ENCODE data around the gene FBXO17.
"Not testable (repeated sequence)": the region's sequence is repeated elsewhere in the genome, so short reads cannot be mapped to it uniquely, and the experiment has no call there.

FBXO17 gene

DNA sequence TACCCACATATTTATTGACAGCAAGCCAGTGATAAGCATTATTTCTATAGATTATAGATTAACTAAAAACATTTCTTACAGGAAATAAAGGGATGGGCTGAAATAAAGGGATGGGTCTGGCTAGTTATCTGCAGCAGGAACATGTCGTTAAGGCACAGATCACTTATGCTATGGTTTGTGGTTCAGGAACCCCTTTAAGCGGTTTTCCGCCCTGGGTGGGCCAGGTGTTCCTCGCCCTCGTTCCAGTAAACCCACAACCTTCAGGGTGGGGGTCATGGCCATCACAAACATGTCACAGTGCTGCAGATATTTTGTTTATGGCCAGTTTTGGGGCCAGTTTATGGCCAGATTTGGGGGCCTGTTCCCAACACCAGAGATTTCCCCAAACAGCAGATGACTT is 34.1 kb downstream of the FBXO17 start:
- not testable (repeated sequence) for DNase-seq

- no peak for DNase-seq
These were observed 35.6 kb downstream of the FBXO17 start for GRCh38 chr19:38939957-38940356.

DNA sequence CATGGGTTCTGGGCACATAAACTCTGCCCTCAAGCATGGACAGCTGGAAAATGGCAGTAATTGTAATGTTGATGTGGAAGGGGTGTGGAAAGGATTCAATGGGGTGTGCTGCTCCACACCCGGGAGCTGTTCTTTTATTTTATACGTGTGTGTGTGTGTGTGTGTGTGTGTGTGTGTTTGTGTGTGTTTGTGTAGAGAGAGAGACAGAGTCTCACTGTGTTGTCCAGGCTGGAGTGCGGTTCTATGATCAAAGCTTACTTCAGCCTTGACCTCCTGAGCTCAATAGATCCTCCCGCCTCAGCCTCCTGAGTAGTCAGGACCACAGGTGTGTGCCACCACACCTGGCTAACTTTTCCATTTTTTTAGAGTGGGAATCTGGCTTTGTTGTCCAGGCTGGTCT is 42.0 kb downstream of the FBXO17 start:
- DNase-seq = no peak

GRCh38 chr19:38932425-38933179 is 42.9 kb downstream of the FBXO17 start:
- peak; percentile 65 for DNase-seq

DNA sequence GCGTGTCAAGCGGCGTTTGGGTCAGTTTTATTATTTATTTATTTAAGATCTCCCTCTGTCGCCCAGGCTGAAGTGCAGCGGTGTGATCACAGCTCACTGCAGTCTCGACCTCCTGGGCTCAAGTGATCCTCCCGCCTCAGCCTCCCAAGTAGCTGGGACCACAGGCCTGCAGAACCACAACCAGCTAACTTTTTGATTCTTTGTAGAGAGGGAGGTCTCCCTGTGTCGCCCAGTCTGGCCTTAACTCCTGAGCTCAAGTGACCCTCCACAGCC is 44.1 kb downstream of the FBXO17 start:
- no peak for DNase-seq

GRCh38 chr19:38930776-38931520 is 44.6 kb downstream of the FBXO17 start, which contains the start of gene MRPS12:
Gene MRPS12, plus strand, starts transcription at chr19:38930944. Its CDS starts 351 bp downstream, at chr19:38931295.
- peak; percentile 99 for DNase-seq

DNA sequence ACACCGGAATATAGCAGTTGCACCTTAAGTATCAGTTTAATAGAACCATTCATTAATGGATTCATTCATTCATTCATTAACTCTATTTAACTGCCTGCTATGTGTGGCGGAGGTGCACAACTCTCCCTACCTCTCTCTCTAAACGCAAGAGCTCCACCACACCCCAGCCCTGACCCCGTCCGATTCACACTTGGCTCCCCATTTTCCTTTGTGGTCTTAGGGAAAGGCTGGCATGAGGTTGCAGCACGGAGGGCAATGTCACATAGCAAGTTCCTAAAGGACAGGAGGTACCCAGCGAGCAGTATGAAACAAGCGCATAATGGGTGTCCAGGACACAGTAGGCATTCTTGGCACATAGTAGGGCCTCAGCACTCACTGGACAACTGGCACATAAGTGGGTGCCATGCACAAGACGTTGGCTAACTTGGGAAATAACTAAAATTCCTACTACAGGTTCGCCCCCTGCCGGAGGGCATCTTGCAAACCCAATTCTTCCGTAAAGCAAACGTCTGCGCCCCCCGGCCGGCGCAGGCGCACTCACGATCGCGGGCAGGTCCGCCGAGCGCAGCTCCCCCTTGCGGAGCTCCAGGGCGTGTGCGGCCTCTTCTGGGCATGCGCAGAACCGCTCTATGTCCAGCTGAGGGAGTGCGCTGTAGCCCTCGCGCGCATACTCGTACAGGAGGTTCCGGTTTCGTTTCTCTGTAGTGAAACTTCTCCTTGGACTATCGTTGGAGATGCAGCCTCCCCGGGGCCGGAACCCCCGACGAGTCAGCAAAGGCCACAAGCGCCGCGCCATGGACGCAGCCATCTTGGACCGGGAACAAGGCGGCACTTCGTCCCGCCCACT is 45.4 kb downstream of the FBXO17 start, which contains the start of gene SARS2:
Gene SARS2 (minus strand): TSS at position 835 of the 847 bp plus-strand sequence. CDS start 27 bp downstream, at position 808.
- peak; percentile 93 for DNase-seq

DNA sequence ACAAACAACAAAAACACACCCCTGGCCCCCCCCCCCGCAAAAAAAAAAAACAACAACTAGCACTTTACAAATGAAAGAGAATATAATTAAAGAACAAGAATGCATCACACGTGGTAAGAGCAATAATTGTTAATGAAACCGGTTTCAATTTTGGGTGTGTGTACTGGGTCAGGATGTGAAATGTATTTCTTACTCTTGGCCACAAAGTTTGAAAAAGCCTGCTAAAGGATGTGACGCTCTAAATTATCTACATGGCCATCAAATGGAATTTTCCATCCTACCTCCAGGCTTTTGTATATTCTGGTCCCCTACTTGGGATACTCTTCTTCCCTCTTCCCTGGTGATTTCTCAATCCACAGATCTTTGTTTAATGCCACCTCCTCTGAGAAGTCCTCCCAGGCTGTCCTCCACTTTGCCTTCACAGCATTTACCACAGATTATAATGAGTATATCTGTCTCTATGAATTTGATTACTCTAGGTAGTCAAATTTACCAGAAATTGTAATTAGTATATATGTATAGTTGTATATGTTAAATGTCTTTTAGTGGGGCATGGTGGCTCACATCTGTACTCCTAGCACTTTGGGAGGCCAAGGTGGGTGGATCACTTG is 47.0 kb downstream of the FBXO17 start:
- peak; percentile 44 for DNase-seq

GRCh38 chr19:38924388-38924787 is 51.2 kb downstream of the FBXO17 start:
- DNase-seq = peak; percentile 63

DNA sequence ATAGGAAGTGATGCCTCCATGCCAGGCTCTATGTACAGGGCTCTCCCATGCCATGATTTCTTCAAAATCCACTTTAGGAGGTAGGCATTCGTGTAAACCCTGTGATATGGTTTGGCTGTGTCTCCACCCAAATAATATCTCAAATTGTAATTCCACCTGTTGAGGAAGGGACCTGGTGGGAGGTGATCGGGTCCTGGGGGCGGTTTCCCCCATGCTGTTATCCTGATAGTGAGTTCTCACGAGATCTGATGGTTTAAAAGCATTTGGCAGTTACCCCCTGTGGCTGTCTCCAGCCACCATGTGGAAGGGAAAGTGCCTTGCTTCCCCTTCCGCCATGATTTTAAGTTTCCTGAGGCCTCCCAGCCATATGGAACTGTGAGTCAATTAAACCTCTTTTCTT is 53.1 kb downstream of the FBXO17 start:
- DNase-seq = no peak

- no peak for DNase-seq
These were observed 53.9 kb downstream of the FBXO17 start for GRCh38 chr19:38921420-38922274.

- no peak for DNase-seq
These were observed 54.7 kb downstream of the FBXO17 start for GRCh38 chr19:38920602-38921419.

- DNase-seq = no peak
These were observed 55.5 kb downstream of the FBXO17 start for GRCh38 chr19:38919837-38920601.

GRCh38 chr19:38918526-38918925 is 57.0 kb downstream of the FBXO17 start:
- no peak for DNase-seq

DNA sequence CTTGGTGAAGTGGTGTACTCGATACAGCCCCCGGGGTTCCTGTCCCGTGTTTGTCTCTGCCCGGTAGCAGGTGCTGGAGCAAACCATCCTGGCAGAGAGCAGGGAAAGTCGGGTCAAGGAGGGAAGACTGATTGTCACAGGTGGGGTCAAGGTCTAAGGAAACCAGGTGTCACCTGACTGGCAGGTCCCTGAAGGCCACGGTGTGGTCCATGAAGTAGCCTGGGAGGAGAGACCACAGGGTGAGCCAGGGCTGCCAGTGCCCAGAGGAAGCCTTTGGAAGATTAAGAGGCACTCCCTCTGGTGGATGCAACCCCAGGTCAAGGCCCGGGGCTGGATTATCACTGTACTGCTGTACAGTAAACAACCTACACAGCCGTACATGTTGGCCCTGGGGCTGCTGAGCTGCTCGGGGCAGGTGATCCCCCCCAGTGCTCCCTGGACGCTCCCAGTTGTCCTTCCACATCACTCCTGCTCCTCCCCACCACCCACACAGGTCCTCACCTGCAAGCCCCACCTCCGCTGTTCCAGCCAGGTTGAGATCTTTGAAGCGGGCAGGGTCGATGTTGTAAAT is 57.5 kb downstream of the FBXO17 start:
- no peak for DNase-seq

DNA sequence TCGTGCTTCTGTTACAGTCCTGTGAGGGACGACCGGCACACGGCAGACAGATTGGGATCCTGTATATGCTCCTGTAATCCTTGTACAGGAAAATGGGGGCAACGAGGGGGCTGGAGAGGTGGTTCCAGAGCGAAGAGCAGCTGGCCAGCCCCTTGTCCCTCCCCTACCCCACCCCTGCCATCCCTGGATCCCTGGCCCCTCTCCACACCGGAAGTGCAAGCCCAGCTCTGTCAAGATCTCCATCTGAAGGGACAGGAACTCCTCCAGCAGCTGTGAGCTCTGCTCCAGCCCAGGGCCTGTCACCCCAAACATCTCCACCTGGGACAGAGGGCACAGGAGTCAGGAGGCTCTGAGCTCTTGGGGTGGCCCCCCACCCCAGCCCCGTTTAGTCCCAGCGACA is 58.0 kb downstream of the FBXO17 start:
- no peak for DNase-seq

DNA sequence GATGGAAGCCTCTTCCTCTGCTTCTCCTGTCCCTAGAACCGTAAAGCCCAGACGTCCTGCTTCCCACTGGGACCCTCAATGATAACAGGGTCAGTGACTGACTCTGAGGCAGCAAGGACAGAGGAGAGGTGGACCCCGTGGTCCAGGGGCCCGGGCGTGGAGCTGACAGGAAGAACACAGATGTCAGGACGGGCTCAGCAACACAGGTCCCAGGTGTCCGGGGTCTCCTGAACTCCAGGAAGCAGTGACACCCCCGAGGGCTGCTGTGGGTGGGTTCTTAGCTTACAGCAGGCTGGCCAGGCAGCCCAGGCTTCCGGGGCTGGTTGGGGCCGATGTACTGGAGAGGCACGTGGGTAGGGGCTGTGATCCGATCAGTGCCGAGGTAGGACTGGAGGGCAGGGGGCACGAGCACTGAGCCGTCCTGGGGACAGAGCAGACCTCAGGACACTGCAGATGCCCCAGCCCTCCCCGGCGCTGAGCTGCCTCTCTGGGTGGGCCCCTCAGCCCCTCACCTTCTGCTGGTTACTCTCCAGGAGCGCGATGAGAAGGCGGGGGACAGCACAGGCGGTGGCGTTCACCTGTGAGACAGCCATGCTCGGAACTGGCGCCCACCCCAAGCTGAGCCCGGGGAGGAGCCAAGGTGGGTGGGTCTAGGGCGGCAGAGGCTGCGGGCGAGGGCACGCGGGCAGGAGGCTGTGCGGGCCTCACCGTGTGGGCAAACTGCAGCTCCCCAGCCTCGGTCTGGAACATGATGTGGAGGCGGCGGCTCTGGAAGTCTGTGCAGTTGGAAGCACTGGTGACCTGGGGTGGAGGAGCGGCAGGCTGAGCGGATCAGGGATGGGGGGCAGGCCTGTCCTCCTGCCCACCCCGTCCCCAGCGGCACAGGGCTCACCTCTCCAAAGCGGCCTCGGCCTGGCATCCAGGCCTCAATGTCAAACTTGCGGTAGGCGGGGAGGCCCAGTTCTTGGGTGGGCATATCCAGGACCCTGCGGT is 59.9 kb downstream of the FBXO17 start:
- no peak for DNase-seq

DNA sequence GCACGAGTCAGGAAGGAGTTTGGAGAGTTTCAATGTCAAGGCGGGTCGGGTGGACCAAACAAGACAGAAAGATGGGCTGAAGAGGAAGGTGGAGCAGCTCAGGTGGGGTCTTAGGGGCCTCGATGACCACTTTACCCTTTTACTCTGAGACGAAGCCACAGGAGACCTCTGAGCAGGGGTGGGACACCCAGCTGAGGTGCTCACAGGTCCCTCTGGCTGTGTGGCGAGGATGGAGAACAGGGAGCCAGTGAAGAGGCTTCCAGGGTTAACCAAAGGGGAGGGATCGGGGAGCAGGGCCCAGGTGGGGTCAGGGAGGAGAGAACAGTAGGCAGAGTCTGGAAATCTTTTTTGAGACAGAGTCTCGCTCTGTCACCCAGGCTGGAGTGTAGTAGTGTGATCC is 61.6 kb downstream of the FBXO17 start:
- no peak for DNase-seq
